ENCODE measurements around the gene TRPM7.

DNA sequence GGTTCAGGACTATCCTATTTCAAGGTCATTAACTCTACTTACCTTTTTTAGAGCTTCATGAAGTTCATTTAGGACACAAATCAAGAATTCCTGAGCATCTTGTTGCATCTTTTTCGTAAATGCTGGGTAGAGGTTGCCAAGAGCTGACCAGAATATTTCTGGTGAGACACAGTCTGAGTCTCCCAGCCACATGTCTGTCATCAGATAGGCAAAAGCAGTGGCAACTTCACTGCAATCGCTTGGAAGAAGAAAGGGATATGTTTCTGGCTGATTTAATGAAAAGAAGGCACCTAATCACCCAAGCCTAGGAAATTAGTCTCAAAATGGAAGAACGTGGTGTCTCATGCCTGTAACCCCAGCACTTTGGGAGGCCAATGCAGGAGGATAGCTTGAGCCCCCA is 143.0 kb downstream of the TRPM7 start:
- TF ChIP-seq POLR2A (IDR thresholded peaks at IDR 0.05) = no peak
- TF ChIP-seq, protein P1, sequence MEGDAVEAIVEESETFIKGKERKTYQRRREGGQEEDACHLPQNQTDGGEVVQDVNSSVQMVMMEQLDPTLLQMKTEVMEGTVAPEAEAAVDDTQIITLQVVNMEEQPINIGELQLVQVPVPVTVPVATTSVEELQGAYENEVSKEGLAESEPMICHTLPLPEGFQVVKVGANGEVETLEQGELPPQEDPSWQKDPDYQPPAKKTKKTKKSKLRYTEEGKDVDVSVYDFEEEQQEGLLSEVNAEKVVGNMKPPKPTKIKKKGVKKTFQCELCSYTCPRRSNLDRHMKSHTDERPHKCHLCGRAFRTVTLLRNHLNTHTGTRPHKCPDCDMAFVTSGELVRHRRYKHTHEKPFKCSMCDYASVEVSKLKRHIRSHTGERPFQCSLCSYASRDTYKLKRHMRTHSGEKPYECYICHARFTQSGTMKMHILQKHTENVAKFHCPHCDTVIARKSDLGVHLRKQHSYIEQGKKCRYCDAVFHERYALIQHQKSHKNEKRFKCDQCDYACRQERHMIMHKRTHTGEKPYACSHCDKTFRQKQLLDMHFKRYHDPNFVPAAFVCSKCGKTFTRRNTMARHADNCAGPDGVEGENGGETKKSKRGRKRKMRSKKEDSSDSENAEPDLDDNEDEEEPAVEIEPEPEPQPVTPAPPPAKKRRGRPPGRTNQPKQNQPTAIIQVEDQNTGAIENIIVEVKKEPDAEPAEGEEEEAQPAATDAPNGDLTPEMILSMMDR (IDR thresholded peaks at IDR 0.05) = no peak
- no peak for TF ChIP-seq POLR2AphosphoS5 (IDR thresholded peaks at IDR 0.05; ENCODE audit: insufficient read depth in 1 of 2, low read depth in 1 of 2)
